Measurements from ENCODE around the gene MAU2.
"Not testable (repeated sequence)": the region's sequence is repeated elsewhere in the genome, so short reads cannot be mapped to it uniquely, and the experiment has no call there.

MAU2 gene

GRCh38 chr19:19385896-19386869 lies 65.6 kb downstream of the MAU2 start:
- DNase-seq, result peak; percentile 37 to 51

- DNase-seq, result no peak
These were observed 66.5 kb downstream of the MAU2 start for GRCh38 chr19:19387108-19387507.

GRCh38 chr19:19388568-19389555 lies 68.2 kb downstream of the MAU2 start:
- DNase-seq, result peak in 1 of 2 donors; percentile 24

- not testable (repeated sequence) for DNase-seq
These were observed 69.1 kb downstream of the MAU2 start for GRCh38 chr19:19389683-19390082.

- DNase-seq, result not testable (repeated sequence)
These were observed 73.7 kb downstream of the MAU2 start for GRCh38 chr19:19394333-19394732.

- DNase-seq, result no peak
These were observed 79.3 kb downstream of the MAU2 start for GRCh38 chr19:19399733-19400433.

GRCh38 chr19:19402656-19403372 lies 82.2 kb downstream of the MAU2 start:
- DNase-seq, result no peak

GRCh38 chr19:19403373-19403901 lies 82.8 kb downstream of the MAU2 start:
- peak in 1 of 2 donors; percentile 29 for DNase-seq

GRCh38 chr19:19404879-19405860 lies 84.5 kb downstream of the MAU2 start, which contains the start of gene GATAD2A:
Gene GATAD2A, plus strand, starts transcription at chr19:19405675. Its CDS starts 59,671 bp downstream, at chr19:19465346.
- peak; percentile 90 to 91 for DNase-seq

GRCh38 chr19:19405971-19406877 lies 85.6 kb downstream of the MAU2 start:
- DNase-seq, result peak; percentile 24 to 54

- peak; percentile 63 to 71 for DNase-seq
These were observed 86.4 kb downstream of the MAU2 start for GRCh38 chr19:19406878-19407632.

GRCh38 chr19:19407633-19407930 lies 87.0 kb downstream of the MAU2 start:
- DNase-seq, result no peak

All from CD4-positive, alpha-beta T cell treated with Interleukin-4 for 1 hour (primary cell).